Trophoblast cell (in vitro differentiated cells and primary cell): ENCODE measurements around the gene VPS72.

Source experiments
- DNase-seq, 2 donors: peaks; one replicate each; pipeline ENCODE4 v3.0.0-alpha.2; 2016
- H2AFZ ChIP-seq: 2 replicates; pipeline ENCODE4 v1.6.1; 2013; ENCODE audit warnings: low read length, moderate library complexity, mild to moderate bottlenecking; ENCODE audit not compliant: insufficient read depth, poor library complexity
- H2AK5ac ChIP-seq: 2 replicates; pipeline ENCODE4 v1.6.1; 2013; ENCODE audit warnings: mild to moderate bottlenecking, low read length
- H2BK120ac ChIP-seq: 2 replicates; pipeline ENCODE4 v1.6.1; 2013; ENCODE audit warnings: low read length, mild to moderate bottlenecking, moderate library complexity; ENCODE audit not compliant: insufficient read depth, poor library complexity
- H2BK12ac ChIP-seq: 2 replicates; pipeline ENCODE4 v1.6.1; 2013; ENCODE audit warnings: mild to moderate bottlenecking, low read length, moderate library complexity
- H2BK5ac ChIP-seq: 2 replicates; pipeline ENCODE4 v1.6.1; 2013; ENCODE audit warnings: low read length, low read depth, moderate library complexity, mild to moderate bottlenecking; ENCODE audit not compliant: poor library complexity
- H3K14ac ChIP-seq: 2 replicates; pipeline ENCODE4 v1.6.1; 2013; ENCODE audit warnings: mild to moderate bottlenecking, low read length
- H3K18ac ChIP-seq: 2 replicates; pipeline ENCODE4 v1.6.1; 2013; ENCODE audit warnings: mild to moderate bottlenecking, low read length
- H3K23ac ChIP-seq: 2 replicates; pipeline ENCODE4 v1.6.1; 2013; ENCODE audit warnings: low read length
- H3K27ac ChIP-seq: 2 replicates; pipeline ENCODE4 v1.5.1; 2013; ENCODE audit warnings: low read depth, mild to moderate bottlenecking, inconsistent platforms, low read length, moderate library complexity
- H3K27me3 ChIP-seq: 2 replicates; pipeline ENCODE4 v1.6.1; 2013; ENCODE audit warnings: inconsistent platforms, mild to moderate bottlenecking, low read length, moderate library complexity; ENCODE audit not compliant: insufficient read depth
- H3K36me3 ChIP-seq, 2 experiments: 1 replicate in 1 of 2; 2 replicates in 1 of 2; pipeline ENCODE4 v1.6.1; 2013; ENCODE audit warnings: low read length in 2 of 2, mild to moderate bottlenecking in 2 of 2, moderate library complexity in 1 of 2; ENCODE audit not compliant: insufficient read depth in 2 of 2, control insufficient read depth in 1 of 2
- H3K4ac ChIP-seq: 2 replicates; pipeline ENCODE4 v1.6.1; 2013; ENCODE audit warnings: low read depth, mild to moderate bottlenecking, low read length, moderate library complexity
- H3K4me1 ChIP-seq, 2 experiments: 1 replicate in 1 of 2; 2 replicates in 1 of 2; pipeline ENCODE4 v1.6.1; 2013; ENCODE audit warnings: low read length in 2 of 2, mild to moderate bottlenecking in 2 of 2, moderate library complexity in 1 of 2; ENCODE audit not compliant: insufficient read depth in 2 of 2, control insufficient read depth in 1 of 2
- H3K4me2 ChIP-seq: 2 replicates; pipeline ENCODE4 v1.6.1; 2013; ENCODE audit warnings: inconsistent platforms, mild to moderate bottlenecking, low read length, moderate library complexity
- H3K4me3 ChIP-seq: 2 replicates; pipeline ENCODE4 v1.5.1; 2013; ENCODE audit warnings: mild to moderate bottlenecking, low read depth, low read length, inconsistent platforms
- H3K79me1 ChIP-seq: one replicate; pipeline ENCODE4 v1.6.1; 2013; ENCODE audit warnings: low read length
- H3K79me2 ChIP-seq: 2 replicates; pipeline ENCODE4 v1.6.1; 2013; ENCODE audit warnings: low read length, mild to moderate bottlenecking; ENCODE audit not compliant: control insufficient read depth, insufficient read depth, poor library complexity
- H3K9ac ChIP-seq: 2 replicates; pipeline ENCODE4 v1.6.1; 2013; ENCODE audit warnings: mild to moderate bottlenecking, low read length
- H3K9me3 ChIP-seq: 2 replicates; pipeline ENCODE4 v1.6.1; 2013; ENCODE audit warnings: low read depth, mild to moderate bottlenecking, control low read depth, inconsistent platforms, low read length; ENCODE audit not compliant: insufficient read depth
- H4K12ac ChIP-seq: 2 replicates; pipeline ENCODE4 v1.6.1; 2013; ENCODE audit warnings: low read depth, mild to moderate bottlenecking, low read length, moderate library complexity
- H4K8ac ChIP-seq: 2 replicates; pipeline ENCODE4 v1.6.1; 2013; ENCODE audit warnings: low read depth, mild to moderate bottlenecking, low read length, moderate library complexity
- H4K91ac ChIP-seq: one replicate; pipeline ENCODE4 v1.6.1; 2013; ENCODE audit warnings: low read depth, mild to moderate bottlenecking, low read length, moderate library complexity
- WGBS: extraction: QIAGEN DNeasy Blood & Tissue Kit; methylation state at CpG from one replicate; pipeline ENCODE4 v1.1.7; 2013; ENCODE audit warnings: missing lambda C conversion rate; ENCODE audit not compliant: insufficient read length, insufficient coverage; ENCODE audit errors: extremely low coverage; 5-methylcytosine and 5-hydroxymethylcytosine counted together

VPS72 gene

GRCh38 chr1:151133018-151133806 is 56.8 kb downstream of the VPS72 start:
- DNase-seq = no peak
- Histone ChIP-seq H3K36me3 (peaks cover 0 to 3% of the 10 kb centered on the region in 2 experiments), H3K9ac (no peak overlapping the region), H4K8ac (no peak overlapping the region), H3K18ac (no peak overlapping the region), H4K12ac (no peak overlapping the region), H3K9me3 (peaks cover 7% of the 10 kb centered on the region), H3K27me3 (peaks cover 22% of the 10 kb centered on the region), H3K23ac (no peak overlapping the region), H2BK5ac (no peak overlapping the region), H3K4me1 (peaks cover 10 to 17% of the 10 kb centered on the region in 2 experiments), H2BK12ac (no peak overlapping the region), H2AFZ (no peak overlapping the region), H3K4me3 (no peak overlapping the region), H4K91ac (no peak overlapping the region), H3K4ac (no peak overlapping the region), H3K27ac (no peak overlapping the region), H2AK5ac (no peak overlapping the region), H2BK120ac (no peak overlapping the region), H3K4me2 (peak overlapping the region; percentile 81), H3K14ac (no peak overlapping the region), H3K79me1 (peaks cover 2% of the 10 kb centered on the region), H3K79me2 (no peaks in the 10 kb centered on the region)
- WGBS = no CpG with 5 or more reads among the region's 65 CpGs

GRCh38 chr1:151132335-151133017 is 57.5 kb downstream of the VPS72 start:
- Histone ChIP-seq H3K4me3 (peak overlapping the region; percentile 12), H3K9me3 (peaks cover 7% of the 10 kb centered on the region), H3K36me3 (peaks cover 0 to 3% of the 10 kb centered on the region in 2 experiments), H3K4ac (no peak overlapping the region), H3K27me3 (peaks cover 22% of the 10 kb centered on the region), H3K4me2 (peak overlapping the region; percentile 81), H2AFZ (peak overlapping the region; percentile 76), H3K79me1 (peaks cover 2% of the 10 kb centered on the region), H2BK12ac (no peak overlapping the region), H4K8ac (peak overlapping the region; percentile 77), H2BK120ac (no peak overlapping the region), H4K91ac (no peak overlapping the region), H4K12ac (no peak overlapping the region), H3K14ac (no peak overlapping the region), H3K27ac (no peak overlapping the region), H3K9ac (no peak overlapping the region), H3K79me2 (no peaks in the 10 kb centered on the region), H2BK5ac (no peak overlapping the region), H3K18ac (no peak overlapping the region), H3K4me1 (peaks cover 10 to 17% of the 10 kb centered on the region in 2 experiments), H3K23ac (no peak overlapping the region), H2AK5ac (no peak overlapping the region)
- WGBS = no CpG with 5 or more reads among the region's 74 CpGs
- DNase-seq = no peak

- H4K12ac ChIP-seq = peak overlapping the region; percentile 86
- no peak overlapping the region for H3K9ac ChIP-seq
- H3K4ac ChIP-seq = no peak overlapping the region
- DNase-seq = no peak
- peaks cover 0 to 3% of the 10 kb centered on the region in 2 experiments for H3K36me3 ChIP-seq
- H2AFZ ChIP-seq = peak overlapping the region; percentile 76
- no peak overlapping the region for H2BK5ac ChIP-seq
- peaks cover 7% of the 10 kb centered on the region for H3K9me3 ChIP-seq
- no peak overlapping the region for H3K18ac ChIP-seq
- WGBS = no CpG with 5 or more reads among the region's 39 CpGs
- no peak overlapping the region for H2BK120ac ChIP-seq
- peak overlapping the region; percentile 58 for H3K14ac ChIP-seq
- H3K27me3 ChIP-seq = peaks cover 22% of the 10 kb centered on the region
- no peak overlapping the region for H2AK5ac ChIP-seq
- peak overlapping the region; percentile 77 for H4K8ac ChIP-seq
- no peak overlapping the region for H2BK12ac ChIP-seq
- no peaks in the 10 kb centered on the region for H3K79me2 ChIP-seq
- H3K4me3 ChIP-seq = peak overlapping the region; percentile 12
- no peak overlapping the region for H3K27ac ChIP-seq
- peaks cover 2% of the 10 kb centered on the region for H3K79me1 ChIP-seq
- H3K23ac ChIP-seq = no peak overlapping the region
- H3K4me2 ChIP-seq = peak overlapping the region; percentile 81
- H3K4me1 ChIP-seq = peaks cover 10 to 17% of the 10 kb centered on the region in 2 experiments
- H4K91ac ChIP-seq = peak overlapping the region; percentile 48
Measured at GRCh38 chr1:151131701-151132334, 58.2 kb downstream of the VPS72 start.

GRCh38 chr1:151130987-151131586 is 58.9 kb downstream of the VPS72 start:
- Histone ChIP-seq H3K27ac (no peak overlapping the region), H2BK120ac (peak overlapping the region; percentile 71), H2AK5ac (no peak overlapping the region), H2BK12ac (no peak overlapping the region), H4K12ac (peak overlapping the region; percentile 74), H4K8ac (peak overlapping the region; percentile 90), H2AFZ (peak overlapping the region; percentile 85), H3K27me3 (peaks cover 22% of the 10 kb centered on the region), H3K4me3 (peak overlapping the region; percentile 46), H3K36me3 (no peaks in the 10 kb centered on the region), H3K18ac (no peak overlapping the region), H3K9ac (no peak overlapping the region), H4K91ac (no peak overlapping the region), H3K9me3 (peaks cover 7% of the 10 kb centered on the region), H3K14ac (peak overlapping the region; percentile 58), H3K4ac (no peak overlapping the region), H3K4me1 (peaks cover 10 to 17% of the 10 kb centered on the region in 2 experiments), H3K4me2 (peak overlapping the region; percentile 81), H3K79me1 (peaks cover 2% of the 10 kb centered on the region), H3K23ac (no peak overlapping the region), H3K79me2 (no peaks in the 10 kb centered on the region), H2BK5ac (peak overlapping the region; percentile 9)
- WGBS = no CpG with 5 or more reads among the region's 45 CpGs
- peak; percentile 59 to 71 for DNase-seq
